H1 (cell line): ENCODE results near the gene RPS25. TPM values are rescaled to one million over a fixed set of nuclear protein-coding genes. Genes with fewer than 3 reads are reported as not detected.

Source experiments
- BACH1 ChIP-seq: IDR thresholded peaks from 2 replicates; pipeline ENCODE4 v1.6.1; 2012; ENCODE audit warnings: low read length, improper control_type of control experiment
- BCL11A ChIP-seq, 2 experiments: IDR thresholded peaks; one replicate each; pipeline ENCODE4 v1.6.1; 2011; ENCODE audit warnings: low read depth in 2 of 2, low read length in 2 of 2, mild to moderate bottlenecking in 2 of 2
- BRCA1 ChIP-seq: IDR thresholded peaks from 2 replicates; pipeline ENCODE4 v1.6.1; 2012; ENCODE audit warnings: low read depth, low read length, improper control_type of control experiment
- CBX5 ChIP-seq: fragments of 300-800, 300-1000 bp; sonication (generic); IDR thresholded peaks from 2 replicates; pipeline ENCODE4 v1.7.1; 2016; ENCODE audit warnings: antibody characterized with exemption, low read length, low read depth
- CREB1 ChIP-seq: IDR thresholded peaks from 2 replicates; pipeline ENCODE4 v1.6.1; 2012; ENCODE audit warnings: inconsistent platforms
- EGR1 ChIP-seq: IDR thresholded peaks from 2 replicates; pipeline ENCODE4 v1.6.1; 2011; ENCODE audit warnings: low read depth, low read length, borderline replicate concordance
- EZH2 ChIP-seq: fragments of 200-600 bp; sonication (generic); IDR thresholded peaks from 2 replicates; pipeline ENCODE4 v1.7.1; 2012; ENCODE audit warnings: low read depth, mild to moderate bottlenecking, moderate library complexity, low read length, inconsistent platforms; ENCODE audit not compliant: severe bottlenecking
- GTF2F1 ChIP-seq: IDR thresholded peaks from 2 replicates; pipeline ENCODE4 v1.6.1; 2012; ENCODE audit warnings: low read depth, low read length, improper control_type of control experiment, borderline replicate concordance
- JUN ChIP-seq: IDR thresholded peaks from 2 replicates; pipeline ENCODE4 v1.6.1; 2011; ENCODE audit warnings: low read depth, mild to moderate bottlenecking, improper control_type of control experiment, low read length
- KDM4A ChIP-seq: IDR thresholded peaks from one replicate; pipeline ENCODE4 v1.7.1; 2012; ENCODE audit warnings: low read depth, mild to moderate bottlenecking, moderate library complexity, low read length, inconsistent platforms; ENCODE audit not compliant: severe bottlenecking
- MAFK ChIP-seq: IDR thresholded peaks from 2 replicates; pipeline ENCODE4 v1.6.1; 2012; ENCODE audit warnings: low read depth, mild to moderate bottlenecking, improper control_type of control experiment, low read length
- RBBP5 ChIP-seq: IDR thresholded peaks from 2 replicates; pipeline ENCODE4 v1.7.1; 2012; ENCODE audit warnings: low read depth, mild to moderate bottlenecking, inconsistent platforms, low read length, moderate library complexity, borderline replicate concordance
- RNF2 ChIP-seq: fragments of 200-900, 300-1000 bp; sonication (generic); IDR thresholded peaks from 2 replicates; pipeline ENCODE4 v1.7.1; 2016; ENCODE audit warnings: borderline replicate concordance, low read depth, mild to moderate bottlenecking, antibody characterized with exemption, low read length; ENCODE audit not compliant: poor library complexity, severe bottlenecking; ENCODE audit errors: missing control alignments
- RXRA ChIP-seq: IDR thresholded peaks from 2 replicates; pipeline ENCODE4 v1.6.1; 2011; ENCODE audit warnings: low read depth, mild to moderate bottlenecking, low read length, moderate library complexity; ENCODE audit not compliant: insufficient read depth
- SIRT6 ChIP-seq: IDR thresholded peaks from one replicate; pipeline ENCODE4 v1.7.1; 2012; ENCODE audit warnings: low read length, inconsistent platforms
- SP2 ChIP-seq: IDR thresholded peaks from 2 replicates; pipeline ENCODE4 v1.6.1; 2012; ENCODE audit warnings: mild to moderate bottlenecking, low read length, inconsistent platforms
- TAF1 ChIP-seq: IDR thresholded peaks from 2 replicates; pipeline ENCODE4 v1.6.1; 2011; ENCODE audit warnings: mild to moderate bottlenecking, low read depth, low read length
- TBP ChIP-seq: IDR thresholded peaks from 2 replicates; pipeline ENCODE4 v1.6.1; 2011; ENCODE audit warnings: low read depth, low read length, improper control_type of control experiment
- YY1 ChIP-seq: IDR thresholded peaks from 2 replicates; pipeline ENCODE4 v1.6.1; 2011; ENCODE audit warnings: low read depth, mild to moderate bottlenecking, low read length
- polyA plus RNA-seq, 7 experiments: library from polyadenylated mRNA; depleted of rRNA in 3 of 7; stranded (reverse) in 5 of 7; unstranded in 2 of 7; fragments of >200 nt in 5 of 7; fragments of 200-250 nt in 2 of 7; gene quantifications; 1 replicate in 5 of 7; 2 replicates in 1 of 7; 4 replicates in 1 of 7; pipeline versions ENCODE4 v1.2.1 to v1.2.3, GENCODE V29; 2011 to 2013; ENCODE audit warnings: missing spikeins in 2 of 7, mixed read lengths in 2 of 7
- total RNA-seq: library from RNA; stranded (reverse); fragmentation: NEBNext Ultra II Directional; extraction: Animal tissue kit (Norgen Biotek cat#: 25700); gene quantifications from 2 replicates; pipeline ENCODE4 v1.2.1, GENCODE V29; 2021
- TF ChIP-seq, protein P1 (sequence below): IDR thresholded peaks from 2 replicates; pipeline ENCODE4 v1.6.1; 2011; ENCODE audit warnings: low read length, improper control_type of control experiment
- TF ChIP-seq, protein P2 (sequence below): IDR thresholded peaks from 2 replicates; pipeline ENCODE4 v1.6.1; 2012; ENCODE audit warnings: low read length, inconsistent platforms
- TF ChIP-seq, protein P3 (sequence below): IDR thresholded peaks from 2 replicates; pipeline ENCODE4 v1.6.1; 2011; ENCODE audit warnings: low read depth, mild to moderate bottlenecking, low read length; ENCODE audit not compliant: insufficient read depth

The RPS25 gene
- total and polyA plus RNA-seq, 2 of the 8 experiments (the other 6 are each of a cell fraction or from before 2014, with no cell fraction given): 1,525 to 1,643 TPM

DNA sequence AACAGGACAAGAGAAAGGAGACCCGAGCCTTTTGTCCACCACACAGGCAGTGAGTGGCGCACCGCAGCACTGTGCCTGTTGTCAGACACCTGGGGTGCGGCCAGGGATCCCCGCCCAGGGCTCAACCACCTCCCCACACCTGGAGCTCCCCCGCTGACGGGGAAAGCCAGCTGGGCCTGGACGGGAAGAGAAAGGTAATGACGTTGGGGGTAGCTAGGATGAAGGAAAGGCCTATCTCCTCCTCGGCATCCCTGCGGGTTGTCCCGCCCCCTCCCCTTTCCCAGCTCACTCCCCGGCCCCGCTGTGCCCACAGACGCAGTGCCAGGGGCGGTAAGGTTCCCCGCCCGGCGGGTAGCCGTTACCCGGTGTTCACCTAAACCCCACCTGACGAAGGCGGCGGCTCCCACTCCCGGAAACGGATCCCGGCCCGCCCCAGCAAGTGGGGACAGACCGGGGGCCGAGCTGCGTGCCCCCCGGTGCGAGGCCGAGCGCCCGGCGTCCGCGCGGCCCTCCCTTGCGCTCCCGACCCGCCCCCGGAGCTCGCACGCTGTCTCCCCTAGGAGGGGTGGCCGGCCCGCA is 38.4 kb upstream of the RPS25 start (continued):
- TF ChIP-seq JUN (no peak), SP2 (no peak), KDM4A (peak; percentile 91), EZH2 (no peak), BRCA1 (no peak), TBP (no peak), TAF1 (no peak), CREB1 (0 out of 2 replicates have a peak, but pooled peaks have one; percentile 19), BCL11A (IDR thresholded peaks at IDR 0.05; ENCODE audit: low read depth in 2 of 2, low read length in 2 of 2) (no peak), EGR1 (no peak; the same call in 1 of the 2 replicates), RBBP5 (peak; percentile 85; the same call in 1 of the 2 replicates), RNF2 (no peak), BACH1 (no peak), YY1 (0 out of 2 replicates have a peak, but pooled peaks have one; percentile 52), GTF2F1 (no peak), SIRT6 (no peak), RXRA (no peak), MAFK (no peak), CBX5 (no peak)
- TF ChIP-seq, protein P1, sequence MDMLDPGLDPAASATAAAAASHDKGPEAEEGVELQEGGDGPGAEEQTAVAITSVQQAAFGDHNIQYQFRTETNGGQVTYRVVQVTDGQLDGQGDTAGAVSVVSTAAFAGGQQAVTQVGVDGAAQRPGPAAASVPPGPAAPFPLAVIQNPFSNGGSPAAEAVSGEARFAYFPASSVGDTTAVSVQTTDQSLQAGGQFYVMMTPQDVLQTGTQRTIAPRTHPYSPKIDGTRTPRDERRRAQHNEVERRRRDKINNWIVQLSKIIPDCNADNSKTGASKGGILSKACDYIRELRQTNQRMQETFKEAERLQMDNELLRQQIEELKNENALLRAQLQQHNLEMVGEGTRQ: no peak
- TF ChIP-seq, protein P2, sequence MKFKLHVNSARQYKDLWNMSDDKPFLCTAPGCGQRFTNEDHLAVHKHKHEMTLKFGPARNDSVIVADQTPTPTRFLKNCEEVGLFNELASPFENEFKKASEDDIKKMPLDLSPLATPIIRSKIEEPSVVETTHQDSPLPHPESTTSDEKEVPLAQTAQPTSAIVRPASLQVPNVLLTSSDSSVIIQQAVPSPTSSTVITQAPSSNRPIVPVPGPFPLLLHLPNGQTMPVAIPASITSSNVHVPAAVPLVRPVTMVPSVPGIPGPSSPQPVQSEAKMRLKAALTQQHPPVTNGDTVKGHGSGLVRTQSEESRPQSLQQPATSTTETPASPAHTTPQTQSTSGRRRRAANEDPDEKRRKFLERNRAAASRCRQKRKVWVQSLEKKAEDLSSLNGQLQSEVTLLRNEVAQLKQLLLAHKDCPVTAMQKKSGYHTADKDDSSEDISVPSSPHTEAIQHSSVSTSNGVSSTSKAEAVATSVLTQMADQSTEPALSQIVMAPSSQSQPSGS: no peak
- TF ChIP-seq, protein P3, sequence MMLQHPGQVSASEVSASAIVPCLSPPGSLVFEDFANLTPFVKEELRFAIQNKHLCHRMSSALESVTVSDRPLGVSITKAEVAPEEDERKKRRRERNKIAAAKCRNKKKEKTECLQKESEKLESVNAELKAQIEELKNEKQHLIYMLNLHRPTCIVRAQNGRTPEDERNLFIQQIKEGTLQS: no peak
